Measurements from ENCODE around the gene TCIRG1.

GRCh38 chr11:68007498-68008380, 31.1 kb upstream of the TCIRG1 start:
- TF ChIP-seq CTCF (IDR thresholded peaks at IDR 0.05; ENCODE audit: poor library complexity) (no peak), EZH2phosphoT487 (IDR thresholded peaks at IDR 0.05; ENCODE audit: low read depth, severe bottlenecking, unreplicated experiment) (no peak), EZH2 (IDR thresholded peaks at IDR 0.05; ENCODE audit: borderline replicate concordance) (no peak)

All from hepatocyte (in vitro differentiated cells).